DMS153 treated with DMSO at 0.1 percent for 48 hours (cell line): ENCODE data around the gene GRK5.
"Not testable (repeated sequence)": the region's sequence is repeated elsewhere in the genome, so short reads cannot be mapped to it uniquely, and the experiment has no call there.

Source experiments
- DNase-seq: peaks from one replicate; lab custom pipeline; 2025; ENCODE audit not compliant: unreplicated experiment; lab: John Stamatoyannopoulos, UW

The GRK5 gene

DNA sequence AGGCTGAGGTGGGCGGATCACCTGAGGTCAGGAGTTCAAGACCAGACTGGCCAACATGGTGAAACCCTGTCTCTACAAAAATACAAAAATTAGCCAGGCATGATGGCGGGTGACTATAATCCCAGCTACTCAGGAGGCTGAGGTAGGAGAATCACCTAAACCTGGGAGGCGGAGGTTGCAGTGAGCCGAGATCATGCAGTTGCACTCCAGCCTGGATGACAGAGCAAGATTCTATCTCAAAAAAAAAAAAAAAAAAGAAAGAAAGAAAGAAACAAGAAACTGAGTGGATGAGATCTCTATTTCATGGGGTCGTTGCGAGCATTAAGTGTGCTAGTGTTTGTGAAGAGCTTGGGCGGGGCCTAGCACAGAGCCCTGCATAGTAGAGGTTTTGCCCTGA lies 65.0 kb downstream of the GRK5 start:
- DNase-seq = not testable (repeated sequence)

DNA sequence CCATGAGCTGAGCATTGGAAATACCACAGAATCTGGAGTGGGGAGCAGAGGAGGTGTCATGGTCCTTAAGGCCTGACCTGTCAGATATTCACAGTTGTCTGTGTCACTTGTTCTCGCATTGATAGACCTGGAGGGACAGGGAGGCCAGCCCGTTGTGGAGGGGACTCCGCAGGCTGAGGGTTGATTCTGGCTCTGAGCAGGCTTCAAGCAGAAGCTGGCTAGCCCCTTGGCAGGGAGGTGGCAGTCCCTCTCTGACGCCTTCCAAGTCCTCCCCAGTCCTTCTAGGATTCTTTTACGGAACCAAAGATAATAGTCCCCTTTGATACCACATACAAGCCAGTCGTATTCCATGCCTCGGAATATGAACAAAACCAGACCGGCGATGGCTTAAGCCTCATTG lies 65.4 kb downstream of the GRK5 start:
- DNase-seq = no peak

DNA sequence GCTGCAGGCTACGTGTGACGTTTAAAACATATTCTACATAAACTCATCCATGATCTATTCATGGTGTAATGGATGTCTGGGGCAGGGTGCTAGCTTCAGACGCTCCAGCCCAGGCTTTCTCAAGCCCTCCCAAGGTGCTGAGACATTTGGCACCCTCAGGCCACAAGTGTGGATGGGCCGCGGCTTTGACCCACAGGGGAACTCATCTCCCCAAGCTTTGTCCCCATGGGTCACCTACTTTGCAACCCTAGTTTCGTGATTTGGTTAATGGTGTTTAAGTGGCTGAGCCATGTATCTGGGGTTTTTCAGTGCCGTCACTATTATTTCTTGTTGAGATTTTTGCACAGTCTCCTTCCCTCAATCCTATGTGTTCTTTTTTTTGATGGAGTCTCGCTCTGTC lies 66.0 kb downstream of the GRK5 start:
- DNase-seq = no peak

DNA sequence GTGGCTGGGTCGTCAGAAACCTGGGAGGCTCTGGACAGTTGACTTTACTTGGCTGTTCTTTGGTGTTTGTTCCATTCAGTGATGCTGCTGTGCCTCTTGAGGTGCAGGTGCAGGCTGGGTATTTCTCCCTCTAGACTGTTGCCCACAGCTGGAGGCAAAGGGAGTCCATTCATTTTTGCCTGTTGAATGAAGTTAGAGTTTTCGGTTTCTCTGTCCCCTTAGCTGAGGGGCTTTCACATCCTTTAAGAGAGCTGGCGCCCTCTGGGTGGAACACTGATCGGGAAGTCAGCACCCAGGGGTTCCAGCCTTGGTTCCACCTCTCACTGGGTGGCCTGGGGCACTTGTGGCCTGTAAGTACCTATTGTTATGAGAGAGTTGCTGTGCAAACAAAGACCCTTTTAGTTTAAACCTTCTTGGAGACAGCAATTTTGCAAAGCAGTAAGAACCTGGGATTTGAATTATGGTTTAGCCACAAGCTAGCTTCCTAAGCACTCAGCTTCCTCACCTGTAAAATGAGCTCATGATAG lies 67.2 kb downstream of the GRK5 start:
- no peak for DNase-seq

DNA sequence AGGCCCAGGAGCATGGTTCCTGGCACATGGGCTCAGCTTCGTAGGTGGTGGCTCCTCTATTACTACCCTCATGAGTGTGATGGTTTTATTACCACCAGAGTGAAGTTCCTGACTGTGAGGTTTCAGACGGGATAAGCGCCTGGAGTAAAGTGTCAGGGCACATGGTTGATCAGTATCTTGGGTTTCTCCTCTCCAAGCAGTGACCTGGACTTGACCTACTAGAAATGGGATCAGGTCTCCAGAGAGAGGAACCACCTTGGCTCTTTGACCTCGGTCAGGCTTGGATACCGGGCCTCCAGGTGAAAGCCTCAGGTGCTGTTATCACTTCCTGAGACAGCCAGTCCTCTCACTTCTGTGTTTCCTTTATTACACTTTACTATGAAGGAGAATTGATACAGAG lies 67.7 kb downstream of the GRK5 start:
- DNase-seq = no peak

DNA sequence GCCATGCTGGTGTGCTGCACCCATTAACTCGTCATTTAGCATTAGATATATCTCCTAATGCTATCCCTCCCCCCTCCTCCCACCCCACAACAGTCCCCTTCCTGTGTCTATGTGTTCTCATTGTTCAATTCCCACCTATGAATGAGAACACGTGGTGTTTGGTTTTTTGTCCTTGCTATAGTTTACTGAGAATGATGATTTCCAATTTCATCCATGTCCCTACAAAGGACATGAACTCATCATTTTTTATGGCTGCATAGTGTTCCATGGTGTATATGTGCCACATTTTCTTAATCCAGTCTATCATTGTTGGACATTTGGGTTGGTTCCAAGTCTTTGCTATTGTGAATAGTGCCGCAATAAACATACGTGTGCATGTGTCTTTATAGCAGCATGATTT lies 68.8 kb downstream of the GRK5 start:
- not testable (repeated sequence) for DNase-seq

- DNase-seq = no peak
Measured at GRCh38 chr10:119278126-119278709, 70.8 kb downstream of the GRK5 start.

DNA sequence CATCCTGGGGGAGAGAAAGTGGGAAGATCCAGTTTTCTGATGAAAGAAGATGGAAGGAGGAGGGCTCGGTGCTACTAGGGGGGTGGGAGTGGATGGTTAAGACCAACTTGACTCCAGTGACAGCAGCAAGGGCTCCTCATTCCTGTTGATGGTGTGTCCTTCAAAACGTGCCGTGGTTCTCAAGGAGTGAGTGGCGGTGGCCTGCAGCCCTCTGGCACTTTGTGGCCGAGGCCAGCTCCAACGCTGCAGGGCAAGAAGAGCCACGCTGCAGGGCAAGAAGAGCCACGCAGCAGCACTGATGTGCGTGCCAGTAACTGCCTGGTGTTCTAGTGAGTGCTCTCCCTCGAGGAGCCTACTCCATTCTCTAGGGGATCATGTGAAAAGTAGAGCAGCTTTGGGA lies 72.1 kb downstream of the GRK5 start:
- no peak for DNase-seq

GRCh38 chr10:119281581-119282071 lies 74.3 kb downstream of the GRK5 start:
- DNase-seq = peak; percentile 45

DNA sequence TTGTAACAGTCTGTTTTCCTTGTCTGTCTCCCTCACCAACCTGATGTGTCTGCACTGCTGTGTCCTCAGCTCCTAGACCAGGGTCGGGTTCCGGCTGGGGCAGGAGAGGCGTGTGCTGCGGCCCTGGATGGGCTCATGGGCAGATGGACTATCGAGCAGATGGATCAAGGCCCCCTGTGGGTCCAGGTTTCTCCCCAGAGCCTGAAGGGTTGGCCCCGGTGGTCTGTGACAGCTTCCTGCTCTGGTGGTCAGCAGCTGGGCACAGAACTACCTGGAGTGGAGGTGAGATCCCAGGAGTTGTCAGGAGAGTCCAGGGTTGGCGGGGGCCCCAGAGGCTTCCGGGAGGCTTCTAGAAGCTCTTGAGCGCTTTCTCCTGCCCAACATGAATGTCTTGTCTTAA lies 75.1 kb downstream of the GRK5 start:
- DNase-seq = no peak

DNA sequence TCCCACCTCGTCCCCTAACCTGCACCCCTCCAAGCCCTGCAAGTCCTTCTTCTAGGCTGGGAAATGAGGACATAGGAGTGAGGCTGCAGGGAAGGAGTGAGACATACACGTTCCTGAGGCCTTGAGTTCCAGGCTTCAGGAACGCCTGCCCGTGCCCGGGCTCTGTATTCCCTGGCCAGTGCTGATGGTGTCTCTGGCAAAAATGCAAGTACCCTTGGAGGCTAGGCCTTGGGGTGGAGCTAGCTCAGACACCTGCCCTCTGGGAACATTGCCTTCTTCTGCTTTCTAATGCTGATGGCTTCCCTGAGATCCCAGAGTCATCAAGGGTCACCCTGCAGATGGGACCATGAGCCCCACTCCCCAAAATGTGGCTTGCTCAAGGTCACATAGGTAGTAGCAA lies 76.0 kb downstream of the GRK5 start:
- no peak for DNase-seq

DNA sequence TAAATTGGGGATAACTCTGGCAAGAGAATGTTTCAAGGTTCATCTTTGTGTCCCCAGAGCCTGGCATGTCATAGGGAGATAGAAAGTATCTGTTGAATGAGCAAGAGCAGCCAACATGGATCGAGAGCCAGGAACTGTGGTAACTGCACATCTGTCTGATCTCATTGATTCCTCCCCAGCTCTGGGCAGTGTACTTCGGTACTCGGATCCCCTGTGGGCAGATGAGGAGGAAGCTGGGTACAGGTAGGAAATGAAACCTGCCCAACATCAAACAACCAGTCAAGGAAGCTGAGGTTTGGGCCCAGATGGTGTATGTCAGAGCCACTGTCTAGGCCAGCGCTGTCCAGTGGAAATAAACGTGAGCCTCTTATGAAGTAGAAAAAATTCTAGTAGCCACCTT lies 76.4 kb downstream of the GRK5 start:
- DNase-seq = no peak

DNA sequence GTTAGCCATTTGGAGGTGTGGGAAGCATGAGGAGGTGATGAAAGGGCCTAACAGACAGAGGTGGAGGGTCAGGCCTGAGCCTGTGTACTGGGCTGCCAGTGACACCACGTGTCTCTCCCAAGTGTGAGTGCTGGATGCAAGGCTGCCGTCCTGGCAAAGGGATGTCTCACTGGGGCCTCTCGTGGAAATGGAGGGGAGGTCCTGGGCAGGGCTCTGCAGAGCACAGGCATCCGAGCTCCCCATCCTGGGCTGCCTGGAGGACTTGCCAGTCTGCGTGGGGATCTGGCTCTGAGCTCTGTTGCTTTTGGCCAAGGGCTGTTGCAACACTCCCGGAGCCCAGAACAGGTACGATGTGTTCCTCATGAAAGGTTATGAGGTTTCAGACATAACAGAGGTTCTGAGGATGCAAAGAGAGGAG lies 77.3 kb downstream of the GRK5 start:
- no peak for DNase-seq

DNA sequence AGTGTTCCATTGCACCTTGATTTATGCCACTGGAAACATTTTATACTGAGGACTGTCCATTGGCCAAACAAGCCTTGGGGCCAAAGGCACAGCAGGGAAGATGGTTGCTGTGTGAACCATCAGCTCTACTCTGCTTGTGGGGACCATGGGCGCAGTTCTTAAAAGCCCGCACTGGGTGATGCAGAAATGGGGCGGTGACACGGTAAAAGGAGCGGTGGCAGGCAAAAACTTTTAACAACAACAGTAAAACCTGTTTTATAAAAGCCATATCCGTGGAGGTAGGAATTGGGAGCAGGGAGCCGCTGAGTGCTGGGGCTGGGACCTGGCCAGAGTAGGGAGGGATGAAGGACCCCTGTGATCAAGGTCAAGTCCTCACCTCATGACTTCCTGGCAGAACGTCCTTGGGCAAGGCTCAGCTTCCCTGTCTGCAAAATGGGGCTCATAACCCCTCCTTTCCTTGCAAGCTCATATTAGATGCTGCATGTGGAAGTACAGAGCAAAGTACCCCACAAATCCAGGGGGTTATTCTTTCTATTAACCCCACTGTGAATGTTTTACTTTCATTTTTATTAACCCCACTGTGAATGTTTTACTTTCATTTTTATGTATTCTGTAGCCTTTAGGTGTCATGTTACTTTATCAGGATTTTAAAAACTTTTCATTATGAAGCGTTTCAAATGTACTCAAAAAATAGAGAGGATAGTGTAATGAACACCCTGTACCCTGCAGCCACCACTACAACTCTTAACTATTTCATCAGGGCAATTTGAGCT lies 78.3 kb downstream of the GRK5 start:
- DNase-seq = no peak

DNA sequence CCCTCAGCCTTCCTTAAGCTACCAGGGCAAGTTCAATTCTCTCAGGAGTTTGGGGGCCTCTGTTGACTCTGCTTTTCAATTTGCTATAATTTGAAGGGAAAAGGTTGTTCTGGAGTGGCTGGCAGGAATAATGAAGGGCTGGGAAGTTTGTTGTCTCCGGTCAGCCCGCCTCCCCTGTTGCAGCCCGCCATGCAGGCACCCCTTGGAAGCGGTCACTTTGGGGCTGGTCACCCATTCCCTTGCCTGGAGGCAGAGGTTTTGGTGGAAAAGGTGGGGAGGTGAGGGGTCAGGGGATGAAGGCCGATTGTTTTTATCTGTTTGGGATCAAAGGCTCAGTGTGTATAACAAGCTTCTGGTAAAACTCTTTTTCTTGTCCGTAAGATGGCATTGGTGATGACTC lies 79.1 kb downstream of the GRK5 start:
- no peak for DNase-seq

GRCh38 chr10:119286983-119287633 lies 79.7 kb downstream of the GRK5 start:
- no peak for DNase-seq

DNA sequence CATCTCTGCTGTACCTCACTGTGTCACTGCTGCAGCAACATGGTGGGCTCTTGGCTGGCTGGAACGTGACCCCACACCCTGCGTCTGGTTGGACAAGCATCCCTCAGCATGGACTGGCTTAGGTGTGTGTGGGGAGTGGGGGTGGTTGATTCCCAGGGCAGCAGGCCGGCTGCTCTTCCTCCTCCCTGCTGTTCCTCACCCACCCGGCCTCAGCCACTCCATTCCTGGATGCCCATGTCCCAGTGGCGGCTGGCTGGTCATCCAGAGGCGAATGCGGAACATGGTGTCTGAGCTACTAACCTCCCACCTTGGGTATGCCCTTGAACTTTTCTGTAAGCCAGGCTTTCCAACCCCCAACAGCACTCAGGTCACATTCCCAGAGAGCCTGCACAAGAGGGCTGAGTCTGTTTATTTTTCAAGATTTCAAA lies 81.2 kb downstream of the GRK5 start:
- DNase-seq = no peak

DNA sequence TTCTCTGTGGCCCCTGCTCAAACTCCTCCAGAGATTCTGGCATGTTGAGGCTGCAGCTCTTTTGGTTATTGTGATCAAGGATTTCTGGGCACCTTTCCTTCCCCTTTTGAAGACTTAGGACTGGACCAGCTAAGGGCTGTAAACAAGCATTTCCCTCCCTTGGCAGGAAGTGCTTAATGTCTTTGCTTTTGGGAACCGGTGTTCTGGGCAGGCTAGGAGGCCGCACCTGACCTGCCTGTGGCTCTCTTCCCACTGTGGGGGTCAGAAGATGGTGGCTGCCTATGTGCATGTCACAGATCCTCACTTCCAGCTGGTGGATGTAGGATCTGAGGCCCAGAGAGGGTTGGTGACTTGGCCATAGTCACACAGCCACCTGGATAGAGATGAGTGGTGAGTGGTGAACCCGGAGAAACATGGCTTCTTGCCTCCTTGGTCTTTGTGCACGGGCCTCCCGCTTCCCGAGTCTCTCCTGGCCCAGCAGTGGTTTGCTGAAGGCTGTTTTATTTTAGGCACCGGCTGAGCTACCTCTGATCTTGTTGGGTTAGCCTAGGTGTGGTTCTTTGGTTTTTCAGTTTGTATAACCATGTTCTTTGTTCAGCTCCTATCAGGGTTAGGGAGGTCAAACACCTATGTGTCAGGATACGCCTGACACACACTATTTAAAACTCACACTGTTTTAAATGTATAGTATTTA lies 82.0 kb downstream of the GRK5 start:
- no peak for DNase-seq

DNA sequence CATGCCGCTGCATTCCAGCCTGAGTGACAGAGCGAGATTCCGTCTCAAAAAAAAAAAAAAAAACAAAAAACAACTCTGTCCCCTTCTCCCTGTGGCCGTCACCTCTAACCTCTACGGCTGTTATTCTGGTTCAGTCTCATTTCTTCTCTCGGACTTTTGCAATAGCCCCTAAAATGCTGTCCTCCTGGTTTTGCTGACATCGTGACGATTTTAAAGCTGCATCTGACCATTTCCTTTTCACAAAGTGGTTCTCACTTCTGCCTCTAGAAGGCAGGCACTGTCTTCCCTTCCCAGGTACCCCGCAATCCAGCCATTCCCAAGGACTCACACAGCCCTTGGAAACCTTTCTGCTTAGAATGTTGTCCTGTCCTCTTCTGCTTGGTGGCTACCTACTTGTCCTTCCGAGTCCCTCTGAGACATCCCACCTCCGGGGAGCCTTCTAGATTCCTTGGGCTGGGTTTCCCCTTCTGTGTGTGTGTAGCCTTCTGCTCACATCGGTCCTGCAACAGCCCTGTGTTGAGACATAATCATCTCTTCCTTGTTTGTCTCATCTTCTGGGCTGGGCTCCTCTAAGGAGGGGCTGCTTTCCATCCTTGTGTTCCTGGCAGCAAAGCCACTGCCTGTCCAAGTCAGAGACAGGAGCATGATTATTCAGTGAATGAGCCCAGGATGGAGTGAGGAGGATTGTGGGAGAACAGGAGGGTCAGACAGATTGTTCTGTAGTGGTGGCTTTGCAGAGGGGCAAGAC lies 83.1 kb downstream of the GRK5 start:
- DNase-seq = no peak

DNA sequence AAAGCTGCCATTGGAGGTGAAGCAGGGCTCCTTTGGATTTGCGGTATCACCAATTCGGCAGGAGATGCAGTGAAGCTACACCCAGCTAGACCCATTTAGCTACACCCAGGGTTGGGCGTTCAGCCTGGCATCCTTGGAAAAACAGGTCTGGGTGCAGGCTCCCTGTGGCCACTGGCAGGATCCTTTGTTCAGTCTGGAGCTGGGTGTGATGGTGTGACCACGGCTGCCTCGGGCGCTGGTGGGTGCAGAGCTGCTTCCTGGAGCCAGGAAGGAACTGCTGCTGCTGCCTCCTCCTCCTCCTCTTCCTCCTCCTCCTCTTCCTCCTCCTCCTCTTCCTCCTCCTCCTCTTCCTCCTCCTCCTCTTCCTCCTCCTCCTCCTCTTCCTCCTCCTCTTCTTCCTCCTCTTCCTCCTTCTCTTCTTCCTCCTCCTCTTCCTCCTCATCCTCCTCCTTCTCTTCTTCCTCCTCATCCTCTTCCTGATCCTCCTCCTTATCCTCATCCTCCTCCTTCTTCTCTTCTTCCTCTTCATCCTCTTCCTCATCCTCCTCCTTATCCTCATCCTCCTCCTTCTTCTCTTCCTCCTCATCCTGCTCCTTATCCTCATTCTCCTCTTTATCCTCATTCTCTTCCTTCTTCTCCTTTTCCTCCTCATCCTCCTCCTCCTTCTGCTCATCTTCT lies 84.0 kb downstream of the GRK5 start:
- DNase-seq = no peak
